Mucosa of rectum (tissue), 2 donors: ENCODE data around the gene ABI3BP.

Experiments used
- H3K27ac ChIP-seq, 2 donors: one replicate each; pipeline ENCODE4 v1.7.0; 2013; ENCODE audit warnings: inconsistent platforms in 2 of 2, low read depth in 2 of 2, low read length in 2 of 2
- H3K27me3 ChIP-seq, 2 donors: one replicate each; pipeline ENCODE4 v1.7.0; 2013; ENCODE audit warnings: low read length in 2 of 2; ENCODE audit not compliant: control insufficient read depth in 2 of 2, insufficient read depth in 2 of 2
- H3K36me3 ChIP-seq, 2 donors: one replicate each; pipeline ENCODE4 v1.7.0; 2013; ENCODE audit warnings: low read length in 2 of 2; ENCODE audit not compliant: control insufficient read depth in 2 of 2, insufficient read depth in 2 of 2
- H3K4me1 ChIP-seq, 2 donors: one replicate each; pipeline ENCODE4 v1.7.0; 2013; ENCODE audit warnings: low read length in 2 of 2, mild to moderate bottlenecking in 1 of 2; ENCODE audit not compliant: control insufficient read depth in 2 of 2, insufficient read depth in 2 of 2
- H3K4me3 ChIP-seq, 2 donors: one replicate each; pipeline ENCODE4 v1.7.0; 2013; ENCODE audit warnings: low read length in 2 of 2
- H3K9ac ChIP-seq, 2 donors: one replicate each; pipeline ENCODE4 v1.7.0; 2013; ENCODE audit warnings: low read length in 2 of 2, low read depth in 1 of 2, mild to moderate bottlenecking in 1 of 2
- H3K9me3 ChIP-seq, 2 donors: one replicate each; pipeline ENCODE4 v1.7.0; 2013; ENCODE audit warnings: low read length in 2 of 2; ENCODE audit not compliant: control insufficient read depth in 2 of 2
- donor health status: healthy.
- donor health status: Normal muscosa, but diverticular disease.

ABI3BP gene

DNA sequence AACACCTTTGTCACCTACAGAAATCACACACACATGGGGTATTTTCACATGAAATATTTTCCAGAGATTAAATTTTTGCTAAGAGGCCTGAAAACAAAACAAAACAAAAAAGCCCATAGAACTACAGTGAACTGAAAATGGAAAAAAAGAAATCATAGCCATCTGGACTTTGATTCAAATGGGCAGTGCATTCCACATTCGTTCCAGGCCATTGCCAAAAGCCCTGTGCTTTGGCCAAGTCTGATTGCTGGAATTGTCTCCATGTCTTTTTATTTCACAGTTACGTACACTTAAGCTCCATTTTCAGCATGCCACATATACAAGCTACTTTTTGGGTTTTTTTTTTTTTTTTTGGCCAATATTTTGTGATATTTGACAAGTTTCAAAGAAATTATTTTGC is 236.8 kb downstream of the ABI3BP start:
- Histone ChIP-seq H3K36me3 (peaks cover 9 to 26% of the 10 kb centered on the region in 2 donors), H3K4me1 (no peaks in the 10 kb centered on the region), H3K9me3 (no peaks in the 10 kb centered on the region), H3K4me3 (no peak overlapping the region), H3K27ac (no peak overlapping the region), H3K9ac (no peak overlapping the region), H3K27me3 (no peaks in the 10 kb centered on the region)

DNA sequence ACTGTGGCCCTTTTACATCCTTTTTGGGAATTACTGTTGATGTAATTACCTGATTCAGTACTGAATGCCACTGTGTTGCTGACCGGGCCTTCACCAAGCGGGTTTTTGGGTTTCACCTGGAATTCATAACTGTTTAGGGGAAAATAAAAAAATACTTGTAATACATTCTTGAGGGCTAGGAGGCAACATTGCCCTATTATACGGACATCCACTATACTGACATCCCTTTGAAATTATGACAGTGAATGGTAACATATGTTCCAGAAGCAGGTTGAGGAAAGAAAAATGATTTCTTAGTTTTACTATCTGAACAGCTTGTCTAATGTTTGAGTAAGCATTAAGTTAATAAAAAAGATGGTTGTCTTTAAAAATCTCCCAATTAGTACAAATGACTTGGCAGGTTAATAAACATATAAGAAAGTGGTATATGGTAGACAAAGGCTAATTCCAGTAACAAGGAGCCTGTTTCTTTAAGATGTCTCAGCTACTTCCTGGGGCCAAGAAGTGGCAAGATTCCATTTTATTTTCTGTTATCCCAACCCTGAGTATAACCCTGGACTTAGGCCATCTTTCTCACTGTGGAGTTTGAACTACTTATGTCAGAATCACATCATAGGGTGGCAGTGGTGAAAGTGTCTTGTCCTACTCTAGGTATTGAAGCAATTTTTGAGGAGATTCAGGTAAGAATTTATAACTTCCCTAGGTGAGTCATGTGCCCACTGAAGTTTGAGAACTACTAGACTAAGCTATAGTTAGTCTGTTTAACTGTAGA is 238.5 kb downstream of the ABI3BP start:
- Histone ChIP-seq H3K27me3 (no peaks in the 10 kb centered on the region), H3K36me3 (peaks cover 23 to 35% of the 10 kb centered on the region in 2 donors), H3K9ac (no peak overlapping the region), H3K4me3 (no peak overlapping the region), H3K27ac (no peak overlapping the region), H3K4me1 (no peaks in the 10 kb centered on the region), H3K9me3 (no peaks in the 10 kb centered on the region)

DNA sequence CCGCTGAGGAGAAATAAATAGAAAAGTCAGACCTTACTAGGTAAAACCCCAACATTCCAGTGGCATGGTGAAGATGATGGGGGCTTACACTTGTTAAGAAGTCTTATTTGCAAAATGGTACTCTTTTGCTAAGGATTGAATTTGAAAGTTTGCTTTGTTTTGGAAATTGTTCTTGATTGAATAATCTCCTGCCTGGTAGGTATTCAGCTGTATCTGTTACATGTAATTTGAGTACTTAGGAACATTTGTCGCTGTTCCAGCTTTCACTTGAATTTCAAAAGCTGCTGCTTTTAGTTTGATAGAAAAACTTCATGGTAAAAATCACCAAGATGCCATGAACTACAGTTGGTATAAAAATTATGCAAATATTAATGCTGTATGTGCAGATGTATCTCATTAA is 239.4 kb downstream of the ABI3BP start:
- Histone ChIP-seq H3K27ac (no peak overlapping the region), H3K4me3 (no peak overlapping the region), H3K27me3 (no peaks in the 10 kb centered on the region), H3K36me3 (peaks cover 31 to 42% of the 10 kb centered on the region in 2 donors), H3K9ac (no peak overlapping the region), H3K9me3 (no peaks in the 10 kb centered on the region), H3K4me1 (no peaks in the 10 kb centered on the region)

DNA sequence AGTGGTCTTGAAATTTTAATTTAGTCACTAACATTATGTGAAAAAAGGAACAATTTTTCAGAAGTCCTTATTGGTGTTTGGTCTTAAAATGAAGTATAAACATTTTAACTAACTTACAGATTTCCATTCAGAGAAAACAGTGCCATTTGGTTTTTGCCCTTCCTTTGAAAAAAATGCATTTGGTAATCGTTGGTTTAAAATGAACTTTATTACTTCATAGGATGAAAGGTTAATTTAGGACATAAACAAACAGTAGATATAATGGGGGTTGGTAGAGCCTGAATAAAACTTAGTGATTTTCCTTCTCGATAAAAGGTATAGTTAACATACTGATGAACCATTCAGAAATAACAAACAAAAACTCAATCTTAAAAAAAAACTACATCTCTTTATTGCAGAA is 244.3 kb downstream of the ABI3BP start:
- no peak overlapping the region for H3K9ac ChIP-seq
- no peak overlapping the region for H3K27ac ChIP-seq
- no peaks in the 10 kb centered on the region for H3K4me1 ChIP-seq
- no peaks in the 10 kb centered on the region for H3K27me3 ChIP-seq
- H3K9me3 ChIP-seq: no peaks in the 10 kb centered on the region
- H3K36me3 ChIP-seq: peaks cover 62 to 79% of the 10 kb centered on the region in 2 donors
- no peak overlapping the region for H3K4me3 ChIP-seq

DNA sequence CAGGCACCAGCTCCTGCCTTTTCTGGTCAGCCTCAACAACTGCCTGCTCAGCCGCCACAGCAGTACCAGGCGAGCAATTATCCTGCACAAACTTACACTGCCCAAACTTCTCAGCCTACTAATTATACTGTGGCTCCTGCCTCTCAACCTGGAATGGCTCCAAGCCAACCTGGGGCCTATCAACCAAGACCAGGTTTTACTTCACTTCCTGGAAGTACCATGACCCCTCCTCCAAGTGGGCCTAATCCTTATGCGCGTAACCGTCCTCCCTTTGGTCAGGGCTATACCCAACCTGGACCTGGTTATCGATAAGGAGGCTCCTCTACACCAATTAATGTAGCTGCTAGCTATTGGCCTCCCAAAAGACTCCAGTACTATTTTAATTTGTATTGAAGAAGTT is 245.0 kb downstream of the ABI3BP start:
- H3K36me3 ChIP-seq: peaks cover 62 to 76% of the 10 kb centered on the region in 2 donors
- no peaks in the 10 kb centered on the region for H3K4me1 ChIP-seq
- H3K9ac ChIP-seq: no peak overlapping the region
- H3K9me3 ChIP-seq: no peaks in the 10 kb centered on the region
- H3K4me3 ChIP-seq: no peak overlapping the region
- H3K27me3 ChIP-seq: no peaks in the 10 kb centered on the region
- no peak overlapping the region for H3K27ac ChIP-seq

DNA sequence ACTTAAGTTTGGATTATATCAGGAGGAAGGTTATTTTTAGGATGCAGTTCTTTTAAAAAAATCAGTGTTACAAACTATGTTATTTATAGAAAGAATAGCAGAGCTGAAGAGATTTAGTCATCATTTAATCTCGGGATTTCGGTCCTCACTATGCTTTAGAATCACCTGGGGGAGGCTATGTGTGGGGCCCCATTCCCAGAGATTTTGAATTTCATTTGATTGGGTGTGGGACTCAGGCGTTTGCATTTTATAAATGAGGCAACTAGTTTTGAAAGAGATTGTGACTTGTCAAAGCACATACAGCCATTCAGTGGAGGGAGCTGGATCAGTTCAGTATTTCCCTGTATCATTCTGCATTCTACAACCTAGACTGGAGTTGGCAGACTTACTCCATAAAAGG is 247.1 kb downstream of the ABI3BP start:
- H3K4me1 ChIP-seq: no peaks in the 10 kb centered on the region
- H3K36me3 ChIP-seq: peaks cover 61 to 70% of the 10 kb centered on the region in 2 donors
- H3K27me3 ChIP-seq: no peaks in the 10 kb centered on the region
- no peak overlapping the region for H3K4me3 ChIP-seq
- H3K27ac ChIP-seq: no peak overlapping the region
- no peak overlapping the region for H3K9ac ChIP-seq
- no peaks in the 10 kb centered on the region for H3K9me3 ChIP-seq

DNA sequence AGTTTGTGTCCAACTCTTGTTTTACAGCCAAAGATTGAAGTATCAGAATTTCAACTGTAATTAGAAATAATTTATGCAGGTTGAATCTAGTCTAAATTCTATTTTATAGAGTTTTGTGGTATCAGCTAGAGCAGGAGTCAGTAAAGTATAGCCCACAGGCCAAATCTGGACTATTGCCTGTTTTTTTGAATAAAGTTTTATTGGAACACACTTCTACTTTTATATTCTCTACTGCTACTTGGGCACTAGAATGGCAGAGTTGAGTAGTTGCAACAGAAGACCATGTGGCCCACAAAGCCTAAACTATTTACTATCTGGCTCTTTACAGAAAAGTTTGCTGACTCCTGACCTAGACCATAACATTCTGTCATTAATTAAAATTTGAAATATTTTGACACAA is 247.6 kb downstream of the ABI3BP start:
- no peak overlapping the region for H3K27ac ChIP-seq

DNA sequence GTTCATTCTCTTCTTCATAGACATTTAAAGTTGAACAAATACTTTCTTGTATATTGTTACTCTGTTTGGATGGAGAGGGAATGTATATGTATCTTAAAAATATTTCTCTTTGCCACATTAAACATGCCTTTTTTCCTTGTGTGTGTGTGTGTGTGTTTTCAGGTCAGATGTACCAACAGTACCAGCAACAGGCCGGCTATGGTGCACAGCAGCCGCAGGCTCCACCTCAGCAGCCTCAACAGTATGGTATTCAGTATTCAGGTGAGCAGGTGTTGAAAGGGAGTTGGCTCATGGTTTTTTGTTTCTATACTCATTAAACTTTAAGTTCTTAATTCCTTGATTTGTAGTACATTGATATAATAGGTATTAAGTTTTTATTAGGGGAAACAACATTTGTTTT is 248.6 kb downstream of the ABI3BP start:
- no peak overlapping the region for H3K27ac ChIP-seq
- no peaks in the 10 kb centered on the region for H3K27me3 ChIP-seq
- H3K4me1 ChIP-seq: no peaks in the 10 kb centered on the region
- no peaks in the 10 kb centered on the region for H3K9me3 ChIP-seq
- no peak overlapping the region for H3K9ac ChIP-seq
- H3K4me3 ChIP-seq: no peak overlapping the region
- peaks cover 63 to 72% of the 10 kb centered on the region in 2 donors for H3K36me3 ChIP-seq

More for the DNA sequence above, 247.6 kb downstream of the ABI3BP start:
- Histone ChIP-seq H3K9me3 (no peaks in the 10 kb centered on the region), H3K36me3 (peaks cover 60 to 72% of the 10 kb centered on the region in 2 donors), H3K4me1 (no peaks in the 10 kb centered on the region), H3K27me3 (no peaks in the 10 kb centered on the region), H3K9ac (no peak overlapping the region), H3K4me3 (no peak overlapping the region)

DNA sequence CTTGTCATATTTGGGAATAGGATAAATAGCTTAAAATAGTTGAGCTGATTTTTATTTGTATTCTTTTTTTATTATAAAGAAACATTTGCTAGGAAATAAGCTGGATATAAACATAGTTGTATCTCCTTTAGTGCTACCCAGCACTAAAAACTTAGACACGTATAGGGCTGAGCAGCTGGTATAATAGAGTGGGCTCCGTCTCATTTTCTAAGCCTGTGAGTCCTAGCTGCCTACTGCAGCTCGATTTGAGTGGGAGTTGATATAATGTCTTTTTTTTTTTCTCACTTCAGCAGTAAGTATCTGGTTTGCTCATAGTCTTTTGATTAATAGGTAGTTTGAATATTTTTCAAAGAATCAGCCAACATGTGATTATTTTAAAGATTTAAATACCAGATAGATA is 249.7 kb downstream of the ABI3BP start:
- H3K36me3 ChIP-seq: peaks cover 62 to 65% of the 10 kb centered on the region in 2 donors
- H3K4me3 ChIP-seq: no peak overlapping the region
- no peaks in the 10 kb centered on the region for H3K9me3 ChIP-seq
- no peaks in the 10 kb centered on the region for H3K27me3 ChIP-seq
- no peak overlapping the region for H3K27ac ChIP-seq
- H3K9ac ChIP-seq: no peak overlapping the region
- H3K4me1 ChIP-seq: no peaks in the 10 kb centered on the region

DNA sequence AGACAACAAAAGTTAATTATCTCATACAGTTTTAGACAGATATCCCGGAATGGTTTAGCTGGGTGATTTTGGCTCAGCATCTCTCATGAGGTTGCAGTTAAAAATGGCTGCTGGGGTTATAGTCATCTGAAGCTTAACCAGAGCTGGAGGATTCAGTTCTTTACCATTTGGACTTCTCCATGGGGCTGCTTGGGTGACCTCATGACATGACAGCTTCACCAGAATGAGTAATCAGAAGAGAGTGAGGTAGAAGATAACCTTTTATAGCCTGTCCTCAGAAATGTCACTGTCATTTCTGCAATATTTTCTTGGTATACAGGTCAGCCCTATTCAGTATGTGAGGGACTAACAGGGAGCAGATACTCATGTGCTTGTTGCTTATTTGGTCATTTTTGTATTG is 253.0 kb downstream of the ABI3BP start:
- Histone ChIP-seq H3K27ac (no peak overlapping the region), H3K36me3 (peaks cover 66 to 72% of the 10 kb centered on the region in 2 donors), H3K4me3 (no peak overlapping the region), H3K9ac (no peak overlapping the region), H3K27me3 (no peaks in the 10 kb centered on the region), H3K4me1 (no peaks in the 10 kb centered on the region), H3K9me3 (no peaks in the 10 kb centered on the region)
